NOMO-1 treated with dmso at 0.1 percent for 144 hours (cell line): ENCODE results near the gene MYRF.

Experiments
- DNase-seq: peaks from one replicate; lab custom pipeline; 2025; ENCODE audit not compliant: unreplicated experiment; lab: John Stamatoyannopoulos, UW

The MYRF gene

DNA sequence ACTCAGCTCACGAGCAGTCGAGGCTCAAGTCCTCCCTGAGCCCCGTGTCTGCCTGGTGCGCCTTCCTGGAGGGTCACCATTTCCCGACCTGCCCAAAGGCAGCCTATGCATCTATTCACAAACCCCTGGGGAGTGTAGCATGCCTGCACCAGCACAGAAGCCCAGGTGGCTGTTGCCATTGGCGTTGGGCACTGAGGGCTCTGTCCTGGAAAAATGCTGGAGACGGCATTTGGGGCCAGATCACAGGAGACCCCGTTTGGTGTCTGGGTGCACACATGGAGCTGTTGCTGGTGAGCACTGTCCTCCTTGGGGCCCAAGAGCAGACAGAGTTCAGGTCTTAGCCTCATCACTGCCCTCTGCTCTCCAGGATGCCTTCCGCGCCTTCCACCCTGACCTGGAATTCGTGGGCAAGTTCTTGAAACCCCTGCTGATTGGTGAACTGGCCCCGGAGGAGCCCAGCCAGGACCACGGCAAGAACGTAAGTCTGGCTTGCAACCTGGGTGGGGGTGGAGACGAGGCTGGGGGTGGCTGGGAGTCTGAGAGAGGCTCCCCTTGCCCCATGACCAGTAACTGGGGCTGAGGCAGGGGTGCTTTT, 85.1 kb downstream of the MYRF start:
- DNase-seq, result no peak
